HK-2 (cell line): ENCODE results near the gene MRPS18A.
"Not testable (repeated sequence)": the region's sequence is repeated elsewhere in the genome, so short reads cannot be mapped to it uniquely, and the experiment has no call there.

Experiments
- DNase-seq: peaks from one replicate; pipeline ENCODE4 v3.0.0-alpha.2; 2018; ENCODE audit not compliant: unreplicated experiment

The MRPS18A gene

DNA sequence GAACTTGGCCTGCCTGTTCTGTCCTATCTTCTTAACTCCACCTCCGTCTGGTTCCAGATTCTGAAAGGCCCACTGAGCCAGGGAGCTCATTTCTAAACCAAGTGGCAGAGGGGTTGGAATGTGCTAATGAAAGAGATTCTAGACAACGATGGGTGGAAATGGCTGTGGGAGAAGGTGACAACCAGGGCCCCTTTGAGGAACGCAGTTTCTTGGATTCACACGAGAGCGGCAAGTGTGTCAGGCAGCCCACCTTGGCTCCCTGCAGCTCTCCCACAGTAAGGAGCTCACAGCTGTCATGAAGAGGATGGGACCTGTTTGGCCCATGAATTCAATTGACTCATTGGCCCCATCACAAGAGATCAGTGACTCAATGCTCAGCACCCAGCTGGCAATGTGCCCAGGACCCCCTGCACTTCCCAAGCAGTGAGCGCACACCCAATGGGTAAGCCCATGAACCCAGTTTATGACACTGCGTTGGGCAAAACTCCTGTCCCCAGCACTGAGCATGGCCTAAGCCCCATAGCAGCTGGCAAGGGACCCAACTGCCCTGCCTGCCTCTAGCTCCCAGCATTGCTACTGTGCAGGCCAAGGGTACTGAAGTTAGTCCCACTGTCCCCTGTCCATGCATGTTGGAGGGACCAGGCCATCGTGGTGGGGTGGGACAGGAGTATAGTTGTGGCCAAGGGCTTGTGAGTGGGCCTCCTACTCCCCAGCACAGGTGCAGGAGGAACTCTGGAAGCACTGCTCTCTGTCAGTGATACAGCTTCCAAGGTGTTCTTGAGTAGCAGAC, 16.4 kb downstream of the MRPS18A start:
- no peak for DNase-seq

DNA sequence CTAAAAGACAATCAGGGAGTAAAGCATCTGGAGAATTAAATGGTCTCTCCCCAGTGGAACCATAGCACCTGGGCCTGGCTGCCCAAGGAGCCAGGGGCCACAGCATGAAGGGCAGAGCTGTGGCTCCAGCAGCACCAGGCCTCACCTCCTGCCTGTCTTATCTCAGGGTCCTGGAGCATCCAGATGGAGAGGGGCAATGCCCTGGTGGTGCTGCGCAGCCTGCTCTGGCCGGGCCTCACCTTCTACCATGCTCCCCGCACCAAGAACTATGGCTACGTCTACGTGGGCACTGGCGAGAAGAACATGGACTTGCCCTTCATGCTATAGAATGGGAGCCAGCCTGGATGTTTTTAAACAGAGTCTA, 17.0 kb downstream of the MRPS18A start:
- no peak for DNase-seq

DNA sequence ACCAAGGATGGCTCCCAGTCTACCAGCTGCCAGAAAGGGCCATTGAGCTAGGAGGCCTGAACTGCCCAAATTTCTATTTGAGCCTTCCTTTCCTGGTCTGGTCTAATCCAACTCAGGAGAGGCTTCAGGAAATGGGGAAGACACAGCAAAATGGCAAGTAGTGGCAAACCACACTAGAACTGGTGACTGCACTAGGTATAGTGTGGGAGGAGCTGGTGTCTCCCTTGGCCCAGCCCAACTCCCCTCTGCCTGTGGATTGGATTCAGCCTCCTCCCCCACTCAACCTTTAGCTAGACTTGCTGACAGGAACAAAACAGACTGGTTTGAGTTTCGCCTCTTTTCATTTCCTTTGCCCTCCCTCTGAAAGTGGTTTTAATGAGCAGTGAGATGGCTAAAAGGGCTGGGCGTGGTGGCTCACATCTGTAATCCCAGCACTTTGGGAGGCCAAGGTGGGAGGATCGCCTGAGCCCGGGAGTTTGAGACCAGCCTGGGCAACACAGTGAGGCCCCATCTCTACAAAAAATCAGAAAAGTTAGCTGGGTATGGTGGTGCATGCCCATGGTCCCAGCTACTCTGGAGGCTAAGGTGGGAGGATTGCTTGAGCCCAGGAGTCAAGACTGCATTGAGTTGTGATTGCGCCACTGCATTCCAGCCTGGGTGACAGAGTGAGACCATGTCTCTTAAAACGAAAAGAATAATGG, 17.5 kb downstream of the MRPS18A start:
- DNase-seq: peak; percentile 35

DNA sequence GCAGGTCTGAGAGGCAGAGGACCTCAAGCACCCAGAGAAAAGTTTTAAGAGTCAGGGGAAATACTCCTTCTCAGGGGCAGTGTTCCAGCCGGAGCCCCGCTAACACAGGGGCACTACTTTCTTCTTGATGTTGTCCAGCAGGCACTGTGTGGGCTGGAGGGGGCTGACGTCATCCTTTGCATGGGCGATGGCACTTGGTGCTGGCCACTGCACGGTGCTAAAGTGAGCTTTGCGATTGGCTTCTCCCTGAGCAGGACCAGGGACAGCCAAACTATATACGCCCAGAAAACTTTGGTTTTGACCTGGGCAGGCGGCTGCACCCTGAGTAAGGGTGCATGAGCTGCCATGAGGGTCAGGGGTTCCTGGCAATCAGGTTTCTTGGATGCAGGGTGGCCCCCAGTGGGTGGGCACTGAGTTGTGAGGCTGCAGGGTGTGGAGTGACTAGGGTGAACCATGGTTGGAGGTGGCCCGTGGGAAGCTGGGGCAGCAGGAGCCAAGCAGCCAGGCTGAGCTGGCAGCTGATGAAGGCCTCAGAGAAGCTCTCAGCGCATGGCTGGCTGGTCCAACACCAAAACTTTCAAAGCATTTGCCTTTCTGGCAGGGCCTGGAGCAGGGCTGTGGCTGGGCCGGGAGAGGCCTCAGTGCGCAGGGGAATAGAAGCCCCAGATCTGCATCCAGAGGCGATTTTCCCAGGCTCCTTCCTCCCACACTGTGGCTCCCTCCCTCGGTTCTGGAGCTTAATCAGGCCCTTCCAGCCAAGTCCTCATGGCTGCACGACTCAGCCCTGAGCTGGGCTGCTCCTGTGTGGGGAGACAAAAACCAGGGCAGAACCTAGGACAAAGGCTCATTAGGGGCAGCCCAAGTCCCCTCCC, 18.3 kb downstream of the MRPS18A start:
- DNase-seq: peak; percentile 27

DNA sequence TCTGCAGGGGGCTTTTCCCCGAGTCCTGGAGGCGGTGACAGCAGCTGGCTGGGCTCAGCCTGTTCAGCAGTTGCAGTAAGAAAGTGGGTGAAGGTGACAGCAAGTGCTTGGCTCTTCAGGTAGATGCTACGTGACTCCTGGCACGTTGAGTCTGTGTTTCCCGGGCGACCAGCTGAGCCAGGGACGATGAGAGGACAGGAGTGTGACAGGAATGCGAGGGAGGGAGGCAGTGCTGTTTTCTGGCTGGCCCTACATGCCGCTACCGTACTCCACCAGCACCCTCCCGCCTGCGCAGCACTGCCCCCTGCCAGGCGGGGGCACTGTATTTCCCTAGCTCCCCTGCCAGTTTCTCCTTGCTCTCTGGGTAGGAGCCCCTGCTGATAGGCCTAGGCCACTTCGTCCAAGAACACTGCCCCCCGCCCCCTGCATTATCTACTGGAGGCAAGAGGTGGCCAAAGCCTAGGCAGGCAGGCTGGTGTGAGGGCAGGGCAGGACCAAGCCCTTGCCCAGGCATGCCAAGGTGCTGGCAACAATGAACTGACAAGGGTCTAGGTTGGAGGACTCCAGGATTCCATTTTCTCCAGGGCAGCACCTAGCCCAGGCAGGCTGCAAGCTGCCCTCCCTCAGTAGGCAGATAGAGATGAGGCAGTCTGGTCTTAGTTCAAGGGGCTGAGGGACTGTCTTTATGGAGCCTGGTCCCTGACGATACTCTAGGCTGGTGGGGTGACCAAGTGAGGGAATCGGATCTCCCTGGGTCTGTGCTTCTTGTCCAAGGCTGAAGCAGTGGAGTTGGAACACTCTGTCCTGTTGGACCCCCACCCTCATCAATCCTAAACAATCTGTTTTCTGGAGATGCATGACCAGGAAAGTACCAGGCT, 19.2 kb downstream of the MRPS18A start:
- peak; percentile 51 for DNase-seq

DNA sequence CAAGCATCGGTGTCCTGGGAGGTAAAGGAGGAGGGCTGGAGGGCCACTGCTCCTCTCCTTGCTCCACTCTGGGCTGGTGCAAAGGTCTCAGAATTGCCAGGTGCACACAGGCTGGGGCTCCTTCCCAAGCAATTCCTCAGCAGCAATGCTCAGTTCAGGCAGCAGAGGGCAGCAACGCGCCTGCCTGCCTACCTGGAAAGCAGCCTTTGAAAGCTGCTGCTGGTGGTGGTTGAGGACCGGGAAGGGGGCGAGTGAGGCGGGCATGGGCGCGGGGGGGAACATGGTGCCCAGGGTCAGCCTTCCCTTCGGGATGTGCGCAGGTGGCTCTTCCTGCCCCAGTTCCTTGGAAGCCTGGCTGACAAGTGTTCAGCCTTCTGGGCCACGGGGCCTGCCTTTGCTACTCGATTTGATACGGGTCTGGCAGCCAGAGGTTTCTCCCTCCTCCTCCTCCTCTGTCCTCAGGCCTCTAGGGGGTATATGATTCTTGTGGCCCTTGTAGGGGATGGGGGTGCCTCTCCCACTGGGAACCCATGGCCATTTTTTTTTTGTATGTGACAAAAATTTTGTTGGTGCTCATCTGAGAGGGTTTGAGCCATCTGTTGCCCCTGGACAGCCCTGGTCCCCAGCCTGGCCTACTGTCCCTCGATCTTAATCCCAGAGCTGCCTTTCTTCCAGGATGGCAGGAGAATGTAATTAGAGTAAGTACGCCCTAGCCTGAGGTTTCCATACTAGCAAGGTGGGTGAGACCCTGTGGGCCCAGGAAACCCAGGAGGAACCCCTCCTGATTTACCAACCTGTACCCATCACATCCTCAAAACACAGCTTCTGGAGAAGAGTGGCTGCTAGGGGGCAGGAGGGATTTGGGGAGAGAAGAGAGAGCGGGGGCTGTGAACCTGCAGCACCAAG, 20.1 kb downstream of the MRPS18A start:
- peak; percentile 88 for DNase-seq

DNA sequence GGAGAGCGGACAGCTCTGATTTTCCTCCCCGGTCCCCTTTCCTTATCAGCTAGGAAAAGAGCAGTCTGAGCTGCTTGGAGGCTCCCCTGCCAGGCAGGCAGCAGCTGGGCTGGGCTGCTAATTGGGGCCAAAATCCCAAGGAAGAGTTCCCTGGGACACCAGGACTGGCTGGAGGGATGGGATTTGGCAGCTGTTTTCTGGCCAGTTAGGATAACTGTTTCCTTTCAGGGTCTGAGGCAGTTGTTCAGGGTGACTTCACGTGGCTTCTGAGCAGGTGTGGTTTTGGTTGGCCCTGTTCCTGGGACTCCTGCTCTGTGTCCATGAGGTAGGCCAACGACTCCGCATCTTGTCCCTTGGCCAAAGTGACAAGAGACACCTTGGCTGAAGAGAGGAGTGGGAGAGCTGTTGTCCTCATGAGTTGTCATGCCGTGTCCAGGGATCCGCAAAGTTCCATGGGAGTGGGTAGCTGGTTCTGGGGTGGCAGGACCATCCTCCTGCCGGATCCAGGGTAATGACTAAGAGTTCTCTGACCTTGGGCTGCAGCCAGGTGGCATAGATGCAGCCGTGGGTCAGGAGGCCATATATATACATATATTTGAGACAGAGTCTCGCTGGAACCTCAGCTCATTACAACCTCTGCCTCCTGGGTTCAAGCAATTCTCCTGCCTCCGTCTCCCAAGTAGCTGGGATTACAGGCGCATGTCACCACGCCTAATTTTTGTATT, 21.2 kb downstream of the MRPS18A start:
- DNase-seq: no peak

DNA sequence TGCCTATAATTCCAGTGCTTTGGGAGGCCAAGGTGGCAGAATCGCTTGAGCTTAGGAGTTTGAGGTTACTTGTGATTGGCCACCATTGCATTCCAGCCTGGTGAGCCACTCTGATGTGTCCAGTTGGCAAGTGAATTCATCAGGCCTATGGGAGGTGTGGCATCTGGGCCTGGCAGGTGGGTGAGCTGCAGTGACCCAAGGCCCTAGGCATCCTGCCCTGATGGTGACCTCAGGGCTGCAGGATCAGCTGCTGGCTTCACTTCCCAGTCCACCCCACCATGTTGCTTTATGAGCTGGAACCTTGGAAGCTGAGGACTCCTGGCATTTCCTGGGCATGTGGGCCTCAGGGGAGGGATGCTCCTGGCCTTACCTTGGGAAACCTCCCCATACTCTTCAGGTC, 22.2 kb downstream of the MRPS18A start:
- peak; percentile 63 for DNase-seq

DNA sequence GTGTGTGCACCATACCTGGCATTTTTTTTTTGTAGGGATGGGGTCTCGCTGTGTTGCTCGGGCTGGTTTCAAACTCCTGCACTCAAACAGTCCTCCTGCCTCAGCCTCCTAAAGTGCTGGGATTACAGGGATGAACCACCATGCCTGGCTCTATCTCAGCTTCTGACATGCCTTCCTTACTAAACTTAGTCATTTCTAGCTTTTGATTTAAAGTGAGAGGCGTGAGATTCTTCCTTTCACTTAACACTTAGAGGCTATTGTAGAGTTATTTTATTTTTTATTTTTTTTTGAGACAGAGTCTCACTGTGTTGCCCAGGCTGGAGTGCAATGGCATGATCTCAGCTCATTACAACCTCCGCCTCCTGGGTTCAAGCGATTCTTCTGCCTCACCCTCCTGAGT, 24.6 kb downstream of the MRPS18A start:
- DNase-seq: not testable (repeated sequence)

DNA sequence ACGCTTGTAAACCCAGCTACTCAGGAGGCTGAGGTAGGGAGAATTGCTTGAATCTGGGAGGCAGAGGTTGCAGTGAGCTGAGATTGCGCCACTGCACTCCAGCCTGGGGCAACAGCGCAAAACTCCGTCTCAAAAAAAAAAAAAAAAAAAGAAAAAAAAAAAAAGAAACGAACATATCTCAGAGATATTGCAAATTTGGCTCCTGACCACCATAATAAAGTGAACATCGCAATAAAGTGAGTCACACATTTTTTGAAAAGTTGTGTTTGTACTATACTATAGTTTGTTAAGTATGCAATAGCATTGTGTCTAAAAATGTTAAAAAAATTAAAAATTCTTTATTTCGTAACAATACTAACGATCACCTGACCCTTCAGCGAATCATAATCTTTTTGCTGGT, 29.4 kb downstream of the MRPS18A start:
- no peak for DNase-seq

DNA sequence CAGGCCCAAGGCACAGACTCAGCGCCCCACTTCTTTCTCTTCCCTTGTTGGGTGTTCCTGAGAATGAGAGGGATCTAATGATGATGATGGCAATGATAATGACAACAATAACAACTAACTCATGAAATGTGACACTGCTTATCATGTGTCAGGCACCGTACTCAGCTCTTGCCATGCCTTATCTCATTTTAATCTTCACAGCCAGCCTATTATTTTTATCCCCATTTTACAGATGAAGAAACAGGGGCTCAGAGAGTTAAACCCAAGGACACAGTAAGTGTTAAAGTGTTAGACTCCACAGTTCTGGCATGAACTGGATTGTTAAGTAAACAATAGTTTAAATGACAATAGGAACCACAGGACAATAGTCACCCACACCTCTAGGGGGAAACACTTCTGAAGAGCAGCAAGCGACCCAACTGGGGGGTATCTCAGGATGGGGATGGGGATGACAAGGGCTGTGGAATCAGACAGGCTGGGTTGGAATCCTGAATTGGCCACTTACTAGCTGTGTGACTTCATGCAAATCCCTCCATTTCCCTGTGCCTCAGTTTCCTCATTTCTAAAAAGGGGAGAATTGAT, 30.3 kb downstream of the MRPS18A start:
- no peak for DNase-seq

DNA sequence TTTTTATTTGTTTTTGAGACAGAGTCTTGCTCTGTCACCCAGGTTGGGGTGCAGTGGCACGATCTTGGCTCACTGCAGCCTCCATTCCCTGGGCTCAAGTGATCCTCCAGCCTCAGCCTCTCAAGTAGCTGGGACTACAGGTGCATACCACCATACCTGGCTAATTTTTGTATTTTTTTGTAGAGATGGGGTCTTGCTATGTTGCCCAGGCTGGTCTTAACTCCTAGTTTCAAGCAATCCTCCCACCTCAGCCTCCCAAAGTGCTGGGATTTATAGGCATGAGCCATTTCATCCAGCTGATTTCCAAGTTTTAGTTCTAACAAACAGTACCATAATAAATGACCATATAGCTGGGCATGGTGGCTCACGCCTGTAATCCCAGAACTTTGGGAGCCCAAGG, 34.8 kb downstream of the MRPS18A start:
- DNase-seq: not testable (repeated sequence)

DNA sequence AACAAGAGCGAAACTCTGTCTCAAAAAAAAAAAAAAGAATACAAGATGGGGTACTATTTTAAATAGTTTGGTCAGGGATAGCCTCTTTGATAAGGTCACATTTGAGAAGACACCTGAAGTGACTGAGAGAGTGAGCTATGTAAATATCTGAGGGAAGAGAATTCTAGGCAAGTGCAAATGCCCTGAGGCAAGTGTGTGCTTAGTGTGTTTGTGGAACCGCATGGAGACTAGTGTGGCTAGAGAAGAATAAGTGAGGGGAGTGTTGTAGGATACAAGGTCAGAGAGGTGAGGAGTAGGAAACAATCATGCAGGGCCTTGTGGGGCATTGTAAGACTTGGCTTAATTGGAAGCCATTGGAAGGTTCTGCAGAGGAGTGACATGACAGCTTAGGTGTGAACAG, 39.3 kb downstream of the MRPS18A start:
- DNase-seq: no peak

DNA sequence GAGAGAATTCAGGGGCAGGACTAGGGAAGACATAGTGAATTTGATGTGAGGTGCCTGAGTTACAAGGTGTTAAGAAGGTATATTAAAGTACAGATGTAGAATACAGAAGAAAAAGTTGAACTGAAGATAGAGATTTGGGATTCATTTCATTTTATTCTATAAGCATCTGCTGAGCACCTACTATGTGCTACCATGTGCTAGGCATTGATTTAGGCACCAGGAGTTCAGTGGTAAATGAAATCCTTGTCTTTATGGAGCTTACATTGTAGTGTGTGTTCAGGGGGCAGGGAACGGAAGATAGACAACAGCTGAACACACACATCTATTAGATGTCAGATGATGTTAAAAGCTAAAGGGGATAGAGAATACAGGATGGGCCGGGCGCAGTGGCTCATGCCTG, 40.0 kb downstream of the MRPS18A start:
- DNase-seq: no peak

DNA sequence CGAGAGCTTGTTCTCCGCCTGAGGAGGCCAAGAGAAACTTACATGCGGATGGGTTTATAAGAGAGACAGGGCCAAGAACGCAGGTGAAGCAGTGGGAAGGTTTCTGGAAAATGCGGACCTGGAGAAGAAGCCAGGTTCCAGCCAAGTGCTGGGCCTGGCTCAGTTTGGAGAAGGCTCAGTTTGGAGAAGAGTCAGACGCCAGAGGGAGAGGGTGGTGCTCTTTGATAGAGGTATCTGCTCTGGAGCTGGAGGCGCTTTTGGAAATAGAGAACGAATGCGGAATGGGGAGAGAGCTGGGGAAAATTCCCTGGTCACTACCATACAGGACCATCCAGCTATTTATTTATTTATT, 42.0 kb downstream of the MRPS18A start:
- no peak for DNase-seq

DNA sequence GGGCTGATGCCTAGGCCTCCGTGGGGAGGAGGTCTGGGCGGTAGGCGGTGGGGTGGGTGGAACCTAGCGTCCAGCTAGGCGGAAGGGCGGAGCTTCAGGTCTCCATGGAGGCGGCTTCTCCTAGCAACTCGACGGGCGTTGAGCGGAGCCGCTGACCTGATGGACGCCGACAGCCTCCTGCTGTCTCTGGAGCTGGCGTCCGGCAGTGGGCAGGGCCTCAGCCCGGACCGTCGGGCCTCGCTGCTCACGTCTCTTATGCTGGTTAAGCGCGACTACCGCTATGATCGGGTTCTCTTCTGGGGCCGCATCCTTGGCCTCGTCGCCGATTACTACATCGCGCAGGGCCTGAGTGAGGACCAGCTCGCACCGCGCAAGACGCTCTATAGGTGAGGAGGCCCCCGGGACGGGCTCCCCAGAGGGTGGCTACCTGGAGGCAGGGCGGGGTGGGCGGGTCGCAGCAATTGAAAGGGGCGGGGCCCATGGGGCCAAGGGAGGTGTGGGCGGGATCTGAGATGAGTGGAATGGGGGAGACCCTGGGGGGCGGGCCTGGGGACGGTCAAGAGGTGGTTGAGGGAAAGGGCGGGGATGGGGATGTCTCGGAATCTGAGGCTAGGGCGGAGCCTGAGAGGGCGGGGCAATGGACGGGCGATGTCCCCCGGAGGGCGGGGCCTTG, 42.5 kb downstream of the MRPS18A start, which contains the start of gene RSPH9:
Gene RSPH9 (plus strand): TSS at position 97 of the 673 bp plus-strand sequence. CDS start 63 bp downstream, at position 160.
- DNase-seq: no peak

DNA sequence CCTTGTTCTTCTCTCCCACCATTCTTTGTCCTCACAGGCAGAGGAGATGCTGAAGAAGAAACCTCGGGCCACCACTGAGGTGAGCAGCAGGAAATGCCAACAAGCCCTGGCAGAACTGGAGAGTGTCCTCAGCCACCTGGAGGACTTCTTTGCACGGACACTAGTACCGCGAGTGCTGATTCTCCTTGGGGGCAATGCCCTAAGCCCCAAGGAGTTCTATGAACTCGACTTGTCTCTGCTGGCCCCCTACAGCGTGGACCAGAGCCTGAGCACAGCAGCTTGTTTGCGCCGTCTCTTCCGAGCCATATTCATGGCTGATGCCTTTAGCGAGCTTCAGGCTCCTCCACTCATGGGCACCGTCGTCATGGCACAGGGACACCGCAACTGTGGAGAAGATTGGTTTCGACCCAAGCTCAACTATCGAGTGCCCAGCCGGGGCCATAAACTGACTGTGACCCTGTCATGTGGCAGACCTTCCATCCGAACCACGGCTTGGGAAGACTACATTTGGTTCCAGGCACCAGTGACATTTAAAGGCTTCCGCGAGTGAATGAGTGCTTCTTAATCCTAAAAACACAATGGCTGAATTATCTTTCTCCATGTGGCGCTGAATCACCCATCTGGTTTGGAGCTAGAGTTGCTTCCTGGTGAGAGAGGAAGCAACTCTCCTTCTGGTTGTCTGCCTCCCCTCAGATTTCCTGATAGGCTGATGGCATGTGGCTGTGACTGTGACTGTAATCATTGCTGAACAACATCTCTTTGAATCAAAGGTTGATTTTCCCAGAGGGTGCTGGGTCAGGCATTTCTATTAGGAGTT, 47.4 kb downstream of the MRPS18A start:
- no peak for DNase-seq

DNA sequence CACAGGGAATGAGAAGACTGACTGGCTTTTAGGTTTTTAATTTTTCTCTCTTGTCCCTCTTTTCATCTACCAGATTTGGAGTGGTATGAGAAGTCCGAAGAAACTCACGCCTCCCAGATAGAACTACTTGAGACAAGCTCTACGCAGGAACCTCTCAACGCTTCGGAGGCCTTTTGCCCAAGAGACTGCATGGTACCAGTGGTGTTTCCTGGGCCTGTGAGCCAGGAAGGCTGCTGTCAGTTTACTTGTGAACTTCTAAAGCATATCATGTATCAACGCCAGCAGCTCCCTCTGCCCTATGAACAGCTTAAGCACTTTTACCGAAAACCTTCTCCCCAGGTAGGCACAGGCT, 51.3 kb downstream of the MRPS18A start:
- DNase-seq: no peak
